Measurements from ENCODE around the gene PPP1R27.

The PPP1R27 gene

DNA sequence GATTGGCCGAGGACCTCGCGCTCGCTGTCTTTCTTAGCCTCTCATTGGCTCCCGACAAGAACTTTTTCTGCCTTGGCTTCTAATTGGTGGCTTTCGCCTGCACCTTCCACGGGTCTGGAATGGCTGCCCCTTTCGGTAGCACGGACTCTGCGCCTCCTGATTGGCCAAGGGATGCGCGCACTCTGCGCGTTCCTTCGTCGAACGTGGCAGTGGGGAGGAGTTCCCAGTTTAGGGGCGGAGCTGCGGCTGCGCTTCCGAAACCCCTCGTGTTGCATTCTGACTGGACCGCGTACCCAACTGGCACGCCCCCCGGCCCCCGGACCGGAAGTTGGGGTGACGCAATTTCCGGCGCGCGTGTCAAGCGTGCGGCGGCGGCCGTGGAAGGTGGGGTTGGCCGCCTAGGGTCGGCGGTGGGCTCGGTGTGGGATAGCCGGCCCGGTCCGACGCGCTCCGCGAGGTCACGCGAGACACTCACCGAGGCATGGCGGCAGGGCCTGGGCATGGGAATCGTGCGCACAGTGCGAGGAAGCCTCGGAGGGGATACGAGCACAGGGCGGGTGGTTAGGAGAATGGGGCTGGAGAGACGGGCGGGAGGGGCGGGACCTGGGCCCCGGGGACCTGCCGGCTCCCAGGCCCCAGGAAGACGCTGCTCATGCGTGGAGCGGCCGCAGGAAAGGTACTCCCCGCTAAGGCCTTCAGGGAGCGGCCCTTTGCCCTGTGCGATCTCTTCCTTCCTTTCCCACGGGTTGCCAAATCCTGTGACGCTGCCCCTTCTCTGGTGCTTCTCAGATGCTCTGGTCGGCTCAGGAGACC is 26.1 kb upstream of the PPP1R27 start:
- DNase-seq (ENCODE audit: low read depth in 2 of 2): peak; percentile 98 to 99

DNA sequence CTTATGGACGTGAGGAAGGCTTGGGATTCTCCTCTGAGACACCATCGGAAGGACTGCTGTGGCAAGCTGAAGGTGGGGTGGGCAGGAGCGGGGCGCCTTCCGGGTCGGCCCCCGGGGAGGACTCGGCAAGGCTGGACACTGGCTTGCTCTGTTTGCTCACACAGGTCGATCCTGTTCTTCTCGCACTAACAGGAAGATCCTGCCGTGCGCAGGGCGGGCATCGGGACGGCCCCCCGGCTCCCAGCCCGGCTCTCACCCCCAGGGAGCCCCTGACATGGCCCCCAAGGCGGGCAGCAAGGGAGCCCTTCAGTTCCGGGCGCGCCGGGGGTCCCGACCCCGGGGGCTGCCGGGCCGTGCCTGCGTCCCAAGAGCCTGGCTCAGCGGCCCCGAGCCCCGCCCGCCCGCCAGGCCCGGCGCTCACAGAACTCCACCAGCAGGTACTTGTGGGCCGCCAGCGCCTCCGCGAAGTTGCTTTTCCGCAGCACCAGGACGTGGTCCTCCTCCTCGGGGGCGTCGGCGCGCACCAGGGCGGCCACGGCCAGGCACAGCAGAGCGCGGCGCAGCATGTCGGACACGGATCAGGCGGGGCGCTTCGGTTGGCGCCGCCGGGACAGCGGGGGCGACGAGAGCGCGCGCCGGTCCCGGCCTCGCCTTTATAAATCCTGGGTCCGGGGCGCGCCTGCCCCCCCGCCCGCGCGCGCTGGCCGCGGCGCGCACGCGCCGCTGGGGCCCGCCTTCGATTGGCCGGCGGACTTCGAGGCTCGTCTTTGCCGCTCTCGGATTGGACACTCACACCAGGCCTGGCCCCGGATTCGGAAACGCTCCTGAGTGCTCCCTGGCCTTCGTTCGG is 25.3 kb upstream of the PPP1R27 start, which contains the start of gene P4HB:
TSS of gene P4HB (minus strand) at position 630 of the 850 bp plus-strand sequence. CDS start at position 566, 64 bp downstream.
- DNase-seq (ENCODE audit: low read depth in 2 of 2): no peak

- no peak for DNase-seq (ENCODE audit: low read depth in 2 of 2)
Measured at GRCh38 chr17:81858967-81859905, 24.4 kb upstream of the PPP1R27 start.

- no peak for DNase-seq (ENCODE audit: low read depth in 2 of 2)
Measured at GRCh38 chr17:81858170-81858966, 23.5 kb upstream of the PPP1R27 start.

- no peak for DNase-seq (ENCODE audit: low read depth in 2 of 2)
Measured at GRCh38 chr17:81854974-81855774, 20.3 kb upstream of the PPP1R27 start.

- DNase-seq (ENCODE audit: low read depth in 2 of 2): no peak
Measured at GRCh38 chr17:81852237-81852636, 17.4 kb upstream of the PPP1R27 start.

DNA sequence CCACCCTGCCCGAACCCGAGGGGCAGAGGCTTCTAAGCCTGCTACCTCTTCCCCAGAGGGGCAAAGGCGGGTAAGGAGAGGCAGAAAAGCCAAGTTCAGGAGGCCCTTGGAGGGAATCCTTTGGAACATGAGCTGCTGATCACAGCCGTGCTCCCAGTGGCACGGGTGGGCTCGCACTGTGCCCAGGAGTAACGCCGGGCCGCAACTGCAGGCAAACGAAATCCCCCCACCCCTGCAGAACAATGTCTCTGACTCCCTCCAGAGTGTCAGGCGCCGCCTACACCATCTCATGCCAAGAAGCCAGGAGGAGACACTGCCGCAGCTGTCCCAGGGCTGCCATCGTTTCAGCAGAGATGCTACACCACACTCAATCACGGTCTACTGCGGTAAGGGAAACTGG is 16.6 kb upstream of the PPP1R27 start:
- no peak for DNase-seq (ENCODE audit: low read depth in 2 of 2)

DNA sequence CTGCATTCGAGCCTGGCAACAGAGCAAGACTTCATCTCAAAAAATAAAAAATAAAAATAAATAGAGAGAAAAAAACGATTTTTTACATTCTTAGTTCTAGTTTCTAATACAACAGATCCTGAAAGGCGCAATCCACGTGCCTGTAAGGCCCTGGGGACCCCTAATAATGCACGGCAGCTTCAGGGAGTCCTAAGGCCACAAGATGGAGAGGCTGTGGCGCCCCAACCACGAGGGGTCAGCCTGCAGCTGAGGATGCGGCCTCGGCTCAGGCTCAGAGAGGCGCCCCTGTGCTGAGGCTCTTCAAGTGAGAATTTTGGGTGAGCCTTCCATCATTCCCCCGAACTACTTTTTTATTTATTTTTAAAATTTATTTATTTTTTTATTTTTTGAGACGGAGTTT is 14.6 kb upstream of the PPP1R27 start:
- DNase-seq (ENCODE audit: low read depth in 2 of 2): no peak

DNA sequence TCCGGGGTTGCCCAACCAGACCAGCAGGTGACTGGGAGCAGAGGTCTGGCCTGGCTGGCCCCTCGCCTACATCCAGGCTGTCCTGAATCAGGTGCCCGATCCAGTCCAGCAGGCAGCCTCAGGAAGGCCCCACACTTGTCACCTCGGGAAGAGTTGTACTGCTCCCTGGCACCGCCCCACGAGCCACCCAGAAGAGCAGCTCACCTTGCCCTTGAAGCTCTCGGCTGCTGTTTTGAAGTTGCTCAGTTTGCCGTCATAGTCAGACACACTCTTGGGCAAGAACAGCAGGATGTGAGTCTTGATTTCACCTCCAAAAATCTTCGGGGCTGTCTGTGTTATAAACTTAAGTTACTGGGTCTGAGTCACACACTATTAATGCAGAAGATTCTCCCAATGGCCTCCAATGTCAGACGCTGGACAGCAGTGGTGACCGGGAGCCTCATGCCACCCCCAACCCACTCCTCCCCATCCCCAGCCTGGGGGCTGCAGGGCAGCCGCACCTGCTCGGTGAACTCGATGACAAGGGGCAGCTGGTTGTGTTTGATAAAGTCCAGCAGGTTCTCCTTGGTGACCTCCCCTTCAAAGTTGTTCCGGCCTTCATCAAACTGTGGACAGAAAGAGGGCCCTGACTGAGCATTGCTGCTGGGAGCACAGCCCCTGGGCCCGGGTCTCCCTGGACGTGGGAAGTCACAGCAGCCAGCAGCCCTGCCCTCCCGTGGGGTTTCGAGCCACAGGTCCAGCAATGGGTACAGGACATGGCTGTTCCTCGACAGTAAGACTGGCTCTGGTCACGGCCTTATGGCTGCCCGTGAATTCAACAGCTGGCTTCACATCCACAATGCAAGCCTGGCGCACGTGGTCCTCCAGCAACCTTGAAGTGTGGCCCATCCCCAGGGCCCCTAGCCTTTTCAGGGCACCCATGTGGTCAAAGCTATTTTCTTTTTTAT is 12.2 kb upstream of the PPP1R27 start:
- no peak for DNase-seq (ENCODE audit: low read depth in 2 of 2)

DNA sequence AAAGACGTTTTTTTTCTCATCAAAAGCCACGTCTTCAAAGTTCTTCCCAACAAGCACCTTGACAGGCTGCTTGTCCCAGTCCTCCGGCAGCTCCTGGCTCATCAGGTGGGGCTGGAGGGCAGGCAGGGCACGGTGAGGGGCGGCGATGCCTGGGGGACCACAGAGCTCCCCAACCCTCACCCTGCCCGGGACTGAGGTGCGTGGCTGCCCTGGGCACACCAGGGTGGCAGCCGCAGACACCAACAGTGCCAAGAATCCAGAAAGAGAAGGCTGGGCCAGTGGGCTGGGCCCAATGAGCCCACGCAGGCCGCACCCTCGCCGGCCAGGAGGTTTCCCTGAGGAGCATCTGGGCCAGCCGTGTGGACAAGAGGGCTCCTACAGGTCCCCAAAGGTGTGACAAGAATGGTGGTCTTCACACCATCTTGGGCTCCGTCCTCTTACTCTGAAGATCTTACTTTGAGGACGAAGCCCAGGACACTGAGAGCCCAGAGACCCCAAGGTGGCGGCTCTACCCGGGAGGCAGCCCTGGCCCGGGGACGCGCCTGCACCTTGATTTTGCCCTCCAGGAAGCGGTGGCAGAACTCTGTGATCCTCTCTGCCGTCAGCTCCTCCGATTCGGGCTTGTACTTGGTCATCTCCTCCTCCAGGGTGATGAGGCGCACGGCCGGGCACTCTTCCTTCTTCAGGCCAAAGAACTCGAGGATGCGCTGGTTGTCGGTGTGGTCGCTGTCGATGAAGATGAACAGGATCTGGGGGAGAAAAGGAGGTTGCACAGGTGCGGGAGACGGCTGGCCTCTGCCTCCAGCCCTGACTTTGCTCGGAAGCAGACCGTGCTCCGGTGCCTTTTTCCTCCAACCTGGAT is 11.3 kb upstream of the PPP1R27 start:
- no peak for DNase-seq (ENCODE audit: low read depth in 2 of 2)

DNA sequence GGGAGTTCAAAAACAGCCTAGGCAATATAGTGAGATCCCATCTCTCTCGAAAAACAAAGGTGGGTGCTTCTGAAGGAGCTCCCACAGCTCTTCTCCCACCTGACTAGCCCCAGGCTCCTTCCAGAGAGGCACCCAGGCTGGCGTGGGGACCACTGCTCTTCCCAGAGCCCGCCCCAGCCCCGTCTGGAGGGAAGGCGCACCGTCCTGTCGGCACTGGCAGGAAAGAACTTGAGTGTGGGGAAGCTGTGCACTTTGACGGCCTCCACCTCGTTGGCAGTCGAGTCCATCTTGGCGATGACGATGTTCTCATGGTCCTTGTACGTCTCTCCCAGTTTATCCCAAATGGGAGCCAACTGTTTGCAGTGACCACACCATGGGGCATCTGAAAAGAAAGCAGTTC is 10.5 kb upstream of the PPP1R27 start:
- no peak for DNase-seq (ENCODE audit: low read depth in 2 of 2)

- no peak for DNase-seq (ENCODE audit: low read depth in 2 of 2)
Measured at GRCh38 chr17:81844887-81845286, 10.0 kb upstream of the PPP1R27 start.

- no peak for DNase-seq (ENCODE audit: low read depth in 2 of 2)
Measured at GRCh38 chr17:81844327-81844851, 9.5 kb upstream of the PPP1R27 start.

DNA sequence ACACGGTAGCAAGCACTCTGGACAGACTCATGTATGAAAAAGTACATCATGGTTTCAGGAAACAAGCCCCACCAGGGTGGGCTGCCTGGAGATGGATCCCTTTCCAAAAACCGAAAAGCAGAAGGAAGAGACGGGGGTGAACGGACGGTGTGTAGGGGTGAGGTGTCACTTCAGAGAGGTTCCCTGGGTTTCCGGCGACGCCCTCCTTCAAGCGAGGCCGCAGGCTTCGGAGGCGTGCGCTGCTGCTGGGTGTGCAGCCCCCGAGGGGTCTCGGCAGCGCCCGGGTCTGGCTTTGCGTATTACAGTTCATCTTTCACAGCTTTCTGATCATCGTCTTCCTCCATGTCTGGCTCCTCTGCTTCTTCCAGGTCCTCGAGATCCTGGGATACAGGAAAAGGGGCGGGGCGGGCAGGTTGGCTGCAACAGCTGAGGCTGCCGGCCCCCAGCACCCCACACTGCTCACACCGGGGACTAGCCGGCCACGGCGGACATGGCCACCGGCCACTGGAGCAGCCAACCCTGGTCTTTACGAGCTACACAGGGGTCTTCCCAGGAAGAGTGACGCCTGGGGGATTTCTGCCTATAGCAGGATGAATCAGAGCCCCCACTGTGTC is 9.0 kb upstream of the PPP1R27 start:
- no peak for DNase-seq (ENCODE audit: low read depth in 2 of 2)

DNA sequence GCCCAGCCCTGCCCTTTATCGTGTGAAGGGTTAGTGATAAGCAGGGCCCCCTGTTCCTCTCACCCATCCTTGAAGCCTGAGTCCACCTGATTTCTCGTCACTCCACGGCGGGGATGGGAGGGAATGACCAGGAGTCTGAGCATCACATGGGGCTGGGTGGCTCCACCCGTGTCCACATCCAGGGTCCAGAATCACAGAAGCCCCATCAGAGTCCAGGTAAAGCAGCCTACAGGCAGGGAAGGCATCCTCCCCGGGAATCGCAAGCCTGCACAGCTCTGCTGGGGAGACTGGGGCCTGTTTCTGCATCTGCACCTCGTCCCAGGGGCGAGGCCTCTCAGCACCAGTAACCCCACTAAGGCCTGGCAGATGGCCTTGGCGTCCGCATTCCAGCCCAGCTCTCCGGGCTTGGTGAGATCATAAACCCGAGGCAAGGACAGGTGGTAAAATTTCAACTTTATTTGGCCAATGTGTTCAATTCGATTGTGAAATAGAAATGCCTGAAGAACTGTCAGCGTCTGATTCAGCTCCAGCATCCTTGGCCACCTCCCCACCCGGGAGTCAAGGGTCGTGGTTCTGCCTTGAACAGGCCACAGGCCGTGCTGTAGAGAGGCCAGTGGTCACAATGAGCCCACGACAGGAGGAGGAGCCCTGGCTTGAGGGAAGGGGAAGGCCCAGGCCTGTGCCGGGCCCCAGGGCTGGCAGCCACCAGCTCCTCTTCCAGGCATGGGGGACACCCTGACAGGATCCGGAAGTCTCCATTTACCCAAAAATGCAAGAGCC is 8.1 kb upstream of the PPP1R27 start:
- DNase-seq (ENCODE audit: low read depth in 2 of 2): no peak

DNA sequence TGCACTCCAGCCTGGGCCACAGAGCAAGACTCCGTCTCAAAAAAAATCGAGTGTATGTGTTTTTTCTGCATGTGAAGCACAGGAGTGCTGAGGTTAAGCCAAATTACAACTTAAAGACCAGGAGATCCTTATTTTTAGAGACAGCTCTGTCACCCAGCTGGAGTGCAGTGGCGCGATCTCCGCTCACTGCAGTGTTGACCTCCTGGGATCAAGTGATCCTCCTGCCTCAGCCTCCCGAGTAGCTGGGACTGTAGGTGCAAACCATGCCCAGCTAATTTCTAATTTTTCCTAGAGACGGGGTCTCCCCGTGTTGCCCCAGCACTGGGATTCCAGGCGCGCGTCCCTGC is 7.5 kb upstream of the PPP1R27 start:
- DNase-seq (ENCODE audit: low read depth in 2 of 2): no peak

DNA sequence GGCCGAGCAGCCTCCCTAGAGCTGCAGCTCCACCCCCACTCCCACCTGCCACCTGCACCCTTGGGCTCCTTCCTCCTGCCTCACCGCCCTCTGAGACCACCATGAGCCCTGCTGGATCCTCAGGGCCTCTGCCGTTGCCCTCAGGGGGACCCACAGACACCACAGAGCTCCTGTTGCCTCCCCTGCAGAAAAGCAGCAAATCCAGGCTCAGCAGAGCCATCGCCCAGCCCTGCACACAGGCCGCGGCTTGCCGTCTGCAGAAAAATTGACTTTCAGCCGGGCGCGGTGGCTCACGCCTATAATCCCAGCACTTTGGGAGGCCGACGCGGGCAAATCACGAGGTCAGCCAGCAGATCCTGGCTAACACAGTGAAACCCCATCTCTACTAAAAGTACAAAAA is 7.0 kb upstream of the PPP1R27 start:
- DNase-seq (ENCODE audit: low read depth in 2 of 2): no peak

All from stimulated activated CD8-positive, alpha-beta memory T cell treated with anti-CD3 and anti-CD28 coated beads, Interleukin-7, amount 100 ng/mL, for 1 hour (primary cell).